Measurements from ENCODE around the gene WBP4. TPM values are rescaled to one million over a fixed set of nuclear protein-coding genes. Genes with fewer than 3 reads are reported as not detected.

WBP4 gene
- total RNA-seq, 2 experiments from 2014 or later, result 12.6 to 13.5 TPM

DNA sequence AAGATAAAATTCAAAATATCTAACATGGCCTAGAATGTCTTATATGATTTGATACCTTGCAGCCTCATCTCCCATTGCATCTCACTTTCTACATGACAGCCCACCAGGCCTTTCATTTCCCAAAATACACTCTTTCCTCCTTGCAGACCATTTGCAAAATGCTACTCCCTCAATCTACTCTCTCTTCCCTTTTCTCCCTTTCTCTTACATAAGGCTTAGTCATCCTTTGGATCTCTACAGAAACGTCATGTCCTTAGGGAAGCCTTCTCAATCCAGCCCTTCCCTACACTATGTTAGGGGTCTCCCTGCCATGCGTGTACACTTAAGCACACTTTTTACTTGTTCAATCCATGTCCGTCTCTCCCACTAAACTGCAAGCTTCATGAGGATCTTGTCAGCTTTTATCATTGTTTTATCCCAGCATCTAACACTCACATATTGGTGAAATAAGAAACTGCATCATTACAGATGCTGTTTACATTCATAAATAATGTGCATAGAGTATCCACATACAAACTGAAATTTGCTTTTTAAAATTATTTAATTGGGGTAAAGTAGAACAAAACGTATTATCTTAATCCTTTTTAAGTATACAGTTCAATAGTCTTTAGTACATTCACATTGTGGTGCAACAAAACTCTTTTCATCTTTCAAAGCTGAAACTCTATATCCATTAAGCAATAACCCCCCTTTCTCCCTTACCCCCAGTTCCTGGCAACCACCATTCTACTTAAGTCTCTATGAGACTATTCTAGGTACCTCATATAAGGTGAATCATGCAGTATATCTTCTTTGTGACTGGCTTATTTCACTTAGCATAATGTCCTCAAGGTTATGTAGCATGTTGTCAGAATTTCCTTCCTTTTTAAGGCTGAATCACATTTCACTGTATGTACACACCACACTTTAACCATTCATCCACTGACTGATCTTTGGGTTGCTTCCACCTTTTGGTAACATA, 11.5 kb upstream of the WBP4 start:
- H3K27ac Mint-ChIP-seq, result no peak overlapping the region
- DNase-seq, result no peak
- ChIA-PET POLR2A (no interaction called here), CTCF (interaction anchor here (1.0 to 1.2 kb wide), 2 partner anchors 41 to 75 kb away, joined by 3 to 4 read pairs; no protein-coding TSS in a partner anchor)
- H3K4me1 Mint-ChIP-seq (ENCODE audit: low read depth), result peaks cover 36% of the 10 kb centered on the region
- H3K9me3 Mint-ChIP-seq, result no peaks in the 10 kb centered on the region
- intact Hi-C loops (cut with micrococcal nuclease), result no loop called here
- H3K4me3 Mint-ChIP-seq, result no peak overlapping the region
- H3K36me3 Mint-ChIP-seq, result peaks cover 4% of the 10 kb centered on the region
- no peaks in the 10 kb centered on the region for H3K27me3 Mint-ChIP-seq

DNA sequence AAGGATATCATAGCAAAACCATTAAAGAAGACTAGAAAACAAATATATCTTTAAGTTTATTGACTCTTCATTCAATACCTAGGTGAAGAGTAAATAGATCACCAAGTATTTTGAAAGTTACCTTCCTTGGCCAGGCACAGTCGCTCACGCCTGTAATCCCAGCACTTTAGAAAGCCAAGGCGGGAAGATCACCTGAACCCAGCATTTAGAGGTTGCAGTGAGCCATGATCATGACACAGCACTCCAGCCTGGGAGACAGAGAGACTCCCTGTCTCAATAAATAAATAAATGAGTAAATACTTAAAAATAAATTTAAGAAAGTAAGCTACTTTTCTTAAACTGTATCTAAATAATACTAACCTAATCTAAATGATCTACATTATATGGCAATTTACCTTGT, 8.9 kb upstream of the WBP4 start:
- Mint-ChIP-seq H3K27ac (no peak overlapping the region), H3K9me3 (no peaks in the 10 kb centered on the region), H3K27me3 (no peaks in the 10 kb centered on the region), H3K36me3 (peaks cover 2% of the 10 kb centered on the region), H3K4me3 (no peak overlapping the region), H3K4me1 (ENCODE audit: low read depth) (peaks cover 50% of the 10 kb centered on the region)
- no peak for DNase-seq
- ChIA-PET CTCF (interaction anchor here (4.1 kb wide), 1 partner anchor 170 kb away, joined by 36 read pairs; no protein-coding TSS in a partner anchor), POLR2A (interaction anchor here (1.2 kb wide), 1 partner anchor 9 kb away, joined by 3 read pairs; the partner anchor contains the start of gene WBP4)
- intact Hi-C loops (cut with micrococcal nuclease), result no loop called here

DNA sequence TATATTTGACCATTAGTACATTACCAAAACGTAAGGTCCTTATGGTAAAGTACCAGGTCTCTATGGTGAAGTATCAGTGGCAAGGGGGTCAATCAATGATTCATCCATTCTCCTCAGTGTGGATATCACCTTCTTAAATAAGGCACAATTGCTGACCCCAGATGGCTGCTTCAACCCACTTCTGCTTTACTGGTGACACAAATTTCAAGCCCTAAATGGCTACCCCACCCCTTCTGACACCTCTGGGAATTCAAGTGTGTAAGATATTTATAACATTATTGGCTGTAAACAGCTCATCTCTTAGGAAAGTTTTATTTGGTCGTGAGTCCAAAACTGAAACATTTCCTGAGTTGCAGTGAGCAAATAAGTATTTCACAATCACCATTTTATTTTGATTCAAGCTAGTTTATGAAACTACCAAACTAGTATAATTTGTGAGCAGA, 7.9 kb upstream of the WBP4 start:
- CTCF ChIA-PET, result interaction anchor here (0.6 to 4.1 kb wide), 27 partner anchors 9 to 291 kb away, joined by 3 to 38 read pairs (median 5); partner anchors contain the start of genes ELF1, MTRF1 and SLC25A15
- POLR2A ChIA-PET, result no interaction called here
- H3K4me1 Mint-ChIP-seq (ENCODE audit: low read depth), result peaks cover 56% of the 10 kb centered on the region
- no peaks in the 10 kb centered on the region for H3K9me3 Mint-ChIP-seq
- H3K27me3 Mint-ChIP-seq, result no peaks in the 10 kb centered on the region
- H3K27ac Mint-ChIP-seq, result no peak overlapping the region
- DNase-seq, result no peak
- no peak overlapping the region for H3K4me3 Mint-ChIP-seq
- intact Hi-C loops (cut with micrococcal nuclease), result no loop called here
- peaks cover 2% of the 10 kb centered on the region for H3K36me3 Mint-ChIP-seq

DNA sequence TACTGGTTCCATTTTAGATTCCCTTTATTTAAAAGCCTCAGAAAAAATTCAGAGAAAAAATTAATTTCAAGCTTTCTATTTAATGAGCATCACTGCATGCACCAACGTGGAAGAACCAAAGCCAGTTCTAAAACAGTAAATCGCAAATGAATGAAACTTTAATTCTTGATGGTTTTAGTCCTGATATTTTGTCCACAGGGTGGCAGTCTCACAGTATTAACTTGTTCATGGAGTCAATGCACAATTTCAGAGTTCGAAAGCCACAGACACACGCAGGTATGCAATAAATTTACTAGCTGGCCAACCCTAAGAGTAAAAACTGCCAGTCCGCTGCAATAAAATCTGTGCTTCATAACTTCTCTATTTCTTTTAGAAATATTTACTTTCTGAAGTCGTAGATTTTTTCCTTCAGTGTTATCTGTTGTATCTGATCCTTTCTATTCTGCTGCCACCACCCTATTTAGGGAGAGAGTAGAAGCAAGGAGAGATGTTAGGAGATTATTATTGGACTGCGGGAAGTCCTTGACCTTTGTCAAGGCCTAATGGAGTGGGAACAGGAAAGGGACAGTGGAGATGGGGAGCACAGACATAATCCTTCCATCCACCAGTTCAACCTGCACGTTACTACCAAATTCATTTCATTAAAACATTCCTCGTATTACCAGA, 7.0 kb upstream of the WBP4 start:
- POLR2A ChIA-PET, result no interaction called here
- H3K27me3 Mint-ChIP-seq, result no peaks in the 10 kb centered on the region
- peaks cover 56% of the 10 kb centered on the region for H3K4me1 Mint-ChIP-seq (ENCODE audit: low read depth)
- no peak overlapping the region for H3K27ac Mint-ChIP-seq
- no peak for DNase-seq
- no peak overlapping the region for H3K4me3 Mint-ChIP-seq
- intact Hi-C loops (cut with micrococcal nuclease), result loop anchor here (1.0 kb wide), 2 partner anchors 140 to 168 kb away; partner anchors contain the start of gene KBTBD7
- H3K36me3 Mint-ChIP-seq, result no peaks in the 10 kb centered on the region
- H3K9me3 Mint-ChIP-seq, result no peaks in the 10 kb centered on the region
- CTCF ChIA-PET, result interaction anchor here (0.6 to 4.1 kb wide), 38 partner anchors 10 to 292 kb away, joined by 3 to 38 read pairs (median 4); partner anchors contain the start of genes ELF1, MTRF1 and SLC25A15

DNA sequence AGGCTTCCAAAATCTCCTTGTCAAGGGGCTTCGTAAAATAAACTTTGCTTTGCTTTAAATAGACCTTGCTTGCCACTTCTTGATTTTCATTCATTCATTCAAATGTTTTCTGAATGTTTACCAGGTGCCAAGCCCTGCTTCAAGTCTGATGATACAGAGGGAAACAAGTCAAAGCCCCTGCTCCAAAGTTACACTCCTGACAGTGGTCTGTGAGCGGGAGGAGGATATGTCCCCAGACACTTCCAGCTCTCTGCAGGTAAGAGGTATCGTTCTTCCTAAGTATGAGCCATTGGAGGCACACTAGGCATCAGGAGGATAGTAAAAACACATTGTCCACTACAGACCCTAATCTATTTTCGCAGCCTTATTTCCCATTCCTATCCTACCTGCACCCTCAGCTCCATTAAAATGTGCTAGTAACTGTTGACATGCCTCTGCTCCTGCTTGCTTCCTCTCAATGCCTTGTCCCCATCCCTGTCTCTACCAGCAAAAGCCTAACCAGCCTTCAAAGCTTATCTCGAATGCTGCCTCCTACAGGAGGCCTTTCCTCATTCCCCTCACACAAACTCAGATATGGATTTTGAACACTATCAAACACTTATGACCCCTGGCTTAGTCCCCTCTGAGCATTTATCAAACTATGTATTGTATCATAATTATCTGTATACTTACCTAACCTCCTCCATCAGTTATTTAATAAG, 6.2 kb upstream of the WBP4 start:
- CTCF ChIA-PET, result interaction anchor here (0.6 to 4.1 kb wide), 33 partner anchors 9 to 336 kb away, joined by 3 to 38 read pairs (median 5); partner anchors contain the start of genes ELF1, MTRF1 and SLC25A15
- H3K27ac Mint-ChIP-seq, result no peak overlapping the region
- H3K9me3 Mint-ChIP-seq, result no peaks in the 10 kb centered on the region
- no peak for DNase-seq
- POLR2A ChIA-PET, result interaction anchor here (0.7 to 1.1 kb wide), 2 partner anchors 46 to 81 kb away, joined by 3 read pairs; no protein-coding TSS in a partner anchor
- H3K4me1 Mint-ChIP-seq (ENCODE audit: low read depth), result peaks cover 53% of the 10 kb centered on the region
- intact Hi-C loops (cut with micrococcal nuclease), result loop anchor here (1.0 kb wide), 2 partner anchors 139 to 167 kb away; partner anchors contain the start of gene KBTBD7
- H3K27me3 Mint-ChIP-seq, result no peaks in the 10 kb centered on the region
- no peaks in the 10 kb centered on the region for H3K36me3 Mint-ChIP-seq
- no peak overlapping the region for H3K4me3 Mint-ChIP-seq

DNA sequence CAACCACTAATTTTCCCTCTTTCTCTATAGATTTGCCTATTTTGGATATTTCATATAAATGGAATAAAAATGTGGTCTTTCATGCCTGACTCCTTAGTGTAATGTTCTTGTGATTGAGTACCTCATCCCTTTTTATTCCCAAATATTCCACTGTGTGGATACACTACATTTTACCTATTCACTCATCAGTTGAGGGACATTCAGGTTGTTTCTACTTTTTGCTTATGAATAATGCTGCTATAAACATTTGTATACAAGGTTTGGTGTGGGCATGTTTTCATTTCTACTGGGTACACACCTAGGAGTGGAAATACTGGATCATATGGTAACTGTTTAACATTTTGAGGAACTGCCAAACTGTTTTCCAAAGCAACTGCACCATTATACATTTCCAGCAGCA, 5.1 kb upstream of the WBP4 start:
- H3K27me3 Mint-ChIP-seq, result no peaks in the 10 kb centered on the region
- H3K4me3 Mint-ChIP-seq, result no peak overlapping the region
- intact Hi-C loops (cut with micrococcal nuclease), result no loop called here
- no peaks in the 10 kb centered on the region for H3K9me3 Mint-ChIP-seq
- H3K4me1 Mint-ChIP-seq (ENCODE audit: low read depth), result peaks cover 43% of the 10 kb centered on the region
- no peak for DNase-seq
- peaks cover 7% of the 10 kb centered on the region for H3K36me3 Mint-ChIP-seq
- H3K27ac Mint-ChIP-seq, result no peak overlapping the region
- POLR2A ChIA-PET, result interaction anchor here (0.6 to 1.1 kb wide), 2 partner anchors 24 to 47 kb away, joined by 3 read pairs; no protein-coding TSS in a partner anchor
- CTCF ChIA-PET, result interaction anchor here (1.0 to 1.4 kb wide), 2 partner anchors 45 to 82 kb away, joined by 4 to 5 read pairs; no protein-coding TSS in a partner anchor

DNA sequence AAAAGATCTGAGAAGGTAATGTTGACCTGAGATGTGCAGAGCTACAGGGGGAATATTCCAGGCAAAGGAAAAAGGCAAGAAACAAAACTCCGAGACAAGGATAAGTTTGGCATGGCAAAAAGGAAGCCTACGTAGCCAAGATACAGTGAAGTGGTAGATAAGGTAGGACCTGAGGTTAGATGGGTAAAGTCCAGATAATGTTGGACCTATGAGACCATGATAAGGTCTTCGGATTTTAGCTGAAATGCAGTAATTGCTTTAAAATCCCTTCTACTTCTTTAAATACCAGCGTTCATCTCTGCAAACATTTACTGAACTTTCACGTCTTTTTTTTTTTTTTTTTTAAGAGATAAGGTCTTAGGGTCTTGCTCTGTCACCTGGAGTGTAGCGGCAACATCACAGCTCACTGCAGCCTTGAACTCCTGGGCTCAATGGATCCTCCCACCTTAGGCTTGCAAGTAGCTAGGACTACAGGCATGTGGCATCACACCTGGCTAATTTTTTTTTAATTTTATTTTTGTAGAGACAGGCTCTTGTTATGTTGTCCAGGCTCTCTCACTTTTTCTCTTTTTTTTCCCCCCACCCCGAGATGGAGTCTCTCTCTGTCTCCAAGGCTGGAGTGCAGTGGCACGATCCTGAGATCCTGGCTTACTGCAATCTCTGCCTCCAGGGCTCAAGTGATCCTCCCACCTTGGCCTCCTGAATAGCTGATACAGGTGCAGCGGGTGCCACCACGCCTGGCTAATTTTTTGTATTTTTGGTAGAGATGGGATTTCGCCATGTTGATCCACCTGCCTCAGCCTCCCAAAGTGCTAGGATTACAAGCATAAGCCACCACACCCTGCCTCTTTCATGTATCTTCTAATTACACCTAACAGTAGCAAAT, 4.2 kb upstream of the WBP4 start:
- peaks cover 41% of the 10 kb centered on the region for H3K4me1 Mint-ChIP-seq (ENCODE audit: low read depth)
- no peaks in the 10 kb centered on the region for H3K9me3 Mint-ChIP-seq
- no peak overlapping the region for H3K27ac Mint-ChIP-seq
- DNase-seq, result no peak
- CTCF ChIA-PET, result interaction anchor here (1.0 kb wide), 2 partner anchors 83 to 164 kb away, joined by 3 to 4 read pairs; no protein-coding TSS in a partner anchor
- intact Hi-C loops (cut with micrococcal nuclease), result no loop called here
- H3K36me3 Mint-ChIP-seq, result peaks cover 9% of the 10 kb centered on the region
- POLR2A ChIA-PET, result interaction anchor here (0.6 kb wide), 1 partner anchor 25 kb away, joined by 3 read pairs; no protein-coding TSS in a partner anchor
- no peak overlapping the region for H3K4me3 Mint-ChIP-seq
- H3K27me3 Mint-ChIP-seq, result no peaks in the 10 kb centered on the region

DNA sequence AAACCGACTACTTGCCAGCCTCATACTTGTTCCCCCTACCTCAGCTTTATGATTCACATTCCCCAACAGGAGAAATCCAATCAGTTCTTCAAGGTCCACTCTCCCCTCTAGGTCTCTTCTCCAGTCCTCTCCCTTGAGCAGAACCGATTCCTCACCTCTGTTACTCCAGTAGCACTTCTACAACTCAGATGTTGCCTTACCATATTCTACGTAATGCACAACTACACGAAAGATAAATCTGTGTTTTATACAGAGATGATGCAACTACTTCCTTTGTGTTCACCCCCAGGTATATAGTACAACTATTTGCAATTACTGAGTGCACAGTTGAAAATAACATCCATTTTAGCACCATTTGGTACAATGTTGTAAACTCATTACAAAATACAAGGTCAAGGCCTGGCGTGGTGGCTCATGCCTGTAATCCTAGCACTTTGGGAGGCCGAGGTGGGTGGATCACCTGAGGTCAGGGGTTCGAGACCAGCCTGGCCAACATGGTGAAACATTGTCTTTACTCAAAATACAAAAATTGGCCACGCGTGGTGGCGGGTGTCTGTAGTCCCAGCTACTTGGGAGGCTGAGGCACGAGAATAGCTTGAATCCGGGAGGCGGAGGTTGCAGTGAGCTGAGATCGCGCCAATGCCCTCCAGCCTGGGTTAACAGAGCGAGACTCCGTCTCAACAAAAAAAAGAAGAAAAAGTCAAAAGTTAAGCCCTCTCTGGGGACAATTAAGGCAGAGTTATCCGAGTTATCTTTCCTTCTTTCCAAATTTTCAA, 2.8 kb upstream of the WBP4 start:
- intact Hi-C loops (cut with micrococcal nuclease), result loop anchor here (1.0 kb wide), 1 partner anchor 44 kb away; no protein-coding TSS in a partner anchor
- H3K4me1 Mint-ChIP-seq (ENCODE audit: low read depth), result peaks cover 54% of the 10 kb centered on the region

DNA sequence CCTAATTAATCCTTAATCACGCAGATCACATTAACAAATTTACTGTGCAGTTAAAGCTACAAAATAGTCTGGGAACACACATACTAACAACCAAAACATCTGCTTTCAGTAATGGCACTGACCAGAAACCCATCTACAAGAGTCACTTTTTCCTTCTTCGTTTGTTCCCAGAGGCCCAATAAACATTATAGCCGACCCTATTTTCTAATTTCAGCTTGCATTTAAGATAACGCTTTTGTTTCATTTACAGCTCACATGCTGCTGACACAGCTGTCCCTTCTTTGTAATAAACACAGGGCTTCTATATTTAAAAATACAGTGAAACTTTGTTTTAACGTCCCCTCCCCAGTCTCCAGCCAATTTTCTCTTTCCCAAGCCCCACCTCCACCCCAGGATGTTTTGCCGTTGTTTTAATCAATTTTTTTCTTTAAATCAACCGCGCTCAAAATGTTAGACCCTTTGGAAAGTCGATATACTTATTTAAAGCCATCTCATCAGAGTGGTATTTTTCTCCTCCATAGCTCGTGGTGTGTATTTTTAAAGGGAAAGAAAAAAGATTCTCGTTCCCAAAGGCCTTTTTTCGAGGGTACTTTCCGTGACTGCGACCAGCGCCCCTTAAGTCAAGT, 1.7 kb upstream of the WBP4 start:
- Mint-ChIP-seq H3K4me3 (peak overlapping the region; percentile 97), H3K27me3 (no peaks in the 10 kb centered on the region), H3K36me3 (peaks cover 15% of the 10 kb centered on the region), H3K9me3 (no peaks in the 10 kb centered on the region), H3K4me1 (ENCODE audit: low read depth) (peaks cover 54% of the 10 kb centered on the region), H3K27ac (peak overlapping the region; percentile 99)
- DNase-seq, result no peak
- intact Hi-C loops (cut with micrococcal nuclease), result loop anchor here (1.0 to 5.0 kb wide), 6 partner anchors 45 to 397 kb away; partner anchors contain the start of genes NAA16 and RGCC
- CTCF ChIA-PET, result interaction anchor here (0.7 to 2.2 kb wide), 11 partner anchors 41 to 399 kb away, joined by 3 to 13 read pairs (median 4); partner anchors contain the start of gene ELF1
- POLR2A ChIA-PET, result interaction anchor here (0.6 to 3.1 kb wide), 5 partner anchors 8 to 74 kb away, joined by 3 to 13 read pairs (median 5); partner anchors contain the start of gene ELF1

More for the DNA sequence above, 2.8 kb upstream of the WBP4 start:
- Mint-ChIP-seq H3K27ac (no peak overlapping the region), H3K27me3 (no peaks in the 10 kb centered on the region), H3K4me3 (peak overlapping the region; percentile 97), H3K9me3 (no peaks in the 10 kb centered on the region), H3K36me3 (peaks cover 12% of the 10 kb centered on the region)
- ChIA-PET POLR2A (interaction anchor here (3.1 kb wide), 1 partner anchor 44 kb away, joined by 13 read pairs; no protein-coding TSS in a partner anchor), CTCF (interaction anchor here (1.0 to 2.2 kb wide), 4 partner anchors 66 to 281 kb away, joined by 3 to 6 read pairs (median 4); no protein-coding TSS in a partner anchor)
- DNase-seq, result peak; percentile 16
